Cardiac muscle cell (in vitro differentiated cells and primary cell): ENCODE results near the gene MCC. TPM values are rescaled to one million over a fixed set of nuclear protein-coding genes. Genes with fewer than 3 reads are reported as not detected.

ENCODE experiments used
- DNase-seq, 2 donors: peaks; one replicate each; pipeline versions ENCODE4 v3.0.0 to v3.0.0-alpha.2; 2010 to 2017; ENCODE audit warnings: low read depth in 1 of 2, low spot score in 1 of 2
- H3K27ac ChIP-seq: fragments of 200-600 bp; sonication (generic); 2 replicates; pipeline ENCODE4 v1.5.1; 2016
- H3K27me3 ChIP-seq: fragments of 200-600 bp; sonication (generic); 2 replicates; pipeline ENCODE4 v1.6.0; 2016; ENCODE audit warnings: control low read depth
- H3K36me3 ChIP-seq: fragments of 200-600 bp; sonication (generic); 2 replicates; pipeline ENCODE4 v1.5.1; 2016; ENCODE audit warnings: control low read depth
- H3K4me1 ChIP-seq: fragments of 200-600 bp; sonication (generic); 2 replicates; pipeline ENCODE4 v1.8.1; 2017; ENCODE audit warnings: low read depth, mild to moderate bottlenecking, mixed run types
- H3K4me3 ChIP-seq: fragments of 200-600 bp; sonication (generic); 2 replicates; pipeline ENCODE4 v1.5.1; 2016; ENCODE audit warnings: mild to moderate bottlenecking
- H3K9me3 ChIP-seq: fragments of 200-600 bp; sonication (generic); 2 replicates; pipeline ENCODE4 v1.5.1; 2017; ENCODE audit warnings: low read depth, mild to moderate bottlenecking, control low read depth
- CTCF ChIP-seq: IDR thresholded peaks from 2 replicates; pipeline ENCODE4 v1.5.1; 2012; ENCODE audit warnings: low read depth, mild to moderate bottlenecking, low read length
- polyA plus RNA-seq: library from polyadenylated mRNA; unstranded; fragments of >200 nt; fragmentation: Nextera tagmentation; extraction: Ambion mirVana; gene quantifications from 2 replicates; pipeline ENCODE4 v1.2.1, GENCODE V29; 2016
- total RNA-seq: library from RNA; depleted of rRNA; stranded (reverse); fragments of >200 nt; gene quantifications from 2 replicates; pipeline ENCODE4 v1.2.3, GENCODE V29; 2016

MCC gene
- total and polyA plus RNA-seq, 2 experiments from 2014 or later: 37.8 to 137 TPM

- Histone ChIP-seq H3K27ac (no peak overlapping the region), H3K4me3 (no peak overlapping the region), H3K27me3 (no peaks in the 10 kb centered on the region), H3K36me3 (no peaks in the 10 kb centered on the region), H3K4me1 (peaks cover 70% of the 10 kb centered on the region), H3K9me3 (no peaks in the 10 kb centered on the region)
- no peak for TF ChIP-seq CTCF
- DNase-seq: no peak
Observed at GRCh38 chr5:113170707-113171106, 317.5 kb downstream of the MCC start.

DNA sequence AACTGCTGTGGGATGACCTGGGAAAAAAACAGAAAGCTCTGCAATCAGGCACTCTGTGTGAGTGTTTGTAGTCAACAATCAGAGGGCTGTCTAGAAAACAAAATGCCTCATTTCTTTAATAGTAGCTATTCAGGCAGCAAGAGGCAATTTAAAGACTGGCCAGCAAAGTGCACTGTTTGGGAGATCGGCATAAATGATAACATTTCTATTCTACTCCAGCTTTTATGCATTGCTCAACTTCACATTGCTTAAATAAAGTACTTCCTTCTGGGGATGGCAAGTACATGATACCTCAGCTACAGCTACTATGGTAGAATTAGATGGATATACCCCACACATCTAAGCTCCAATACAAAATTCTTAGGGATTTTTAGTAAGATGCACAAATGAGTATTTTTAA is 318.5 kb downstream of the MCC start:
- Histone ChIP-seq H3K27ac (no peak overlapping the region), H3K4me1 (peaks cover 70% of the 10 kb centered on the region), H3K27me3 (no peaks in the 10 kb centered on the region), H3K9me3 (no peaks in the 10 kb centered on the region), H3K36me3 (no peaks in the 10 kb centered on the region), H3K4me3 (no peak overlapping the region)
- peak in 1 of 2 donors; percentile 46 for DNase-seq
- TF ChIP-seq CTCF: no peak

GRCh38 chr5:113167985-113168384 is 320.3 kb downstream of the MCC start:
- Histone ChIP-seq H3K36me3 (no peaks in the 10 kb centered on the region), H3K4me3 (no peak overlapping the region), H3K9me3 (no peaks in the 10 kb centered on the region), H3K4me1 (peaks cover 78% of the 10 kb centered on the region), H3K27ac (no peak overlapping the region), H3K27me3 (no peaks in the 10 kb centered on the region)
- TF ChIP-seq CTCF: no peak
- DNase-seq: no peak

DNA sequence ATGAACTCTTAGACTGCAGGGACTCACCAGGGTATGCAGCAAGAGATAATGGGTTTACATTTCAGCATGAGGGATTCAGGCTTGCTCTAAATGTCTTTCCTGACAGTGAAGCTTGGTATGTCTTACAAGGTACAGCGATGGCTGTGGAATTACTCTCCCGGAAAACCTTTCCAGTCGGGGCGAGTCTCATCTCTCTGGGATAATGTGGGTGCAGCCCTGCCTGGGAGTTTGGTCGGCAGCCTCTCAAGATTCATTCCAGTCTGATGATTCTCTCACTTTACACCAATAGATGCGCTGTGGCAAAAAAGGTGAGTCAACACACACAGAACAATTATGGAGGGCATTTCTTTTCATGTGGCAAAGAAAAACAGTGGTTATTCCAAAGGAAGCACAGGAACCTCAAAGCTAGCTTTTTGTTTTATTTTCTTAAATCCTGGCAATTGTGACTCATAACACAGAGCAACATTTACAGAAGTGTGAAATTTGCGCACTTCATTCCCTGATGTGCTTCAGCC is 321.3 kb downstream of the MCC start:
- Histone ChIP-seq H3K9me3 (no peaks in the 10 kb centered on the region), H3K27me3 (no peaks in the 10 kb centered on the region), H3K4me3 (no peak overlapping the region), H3K27ac (peak overlapping the region; percentile 14), H3K4me1 (peaks cover 77% of the 10 kb centered on the region), H3K36me3 (no peaks in the 10 kb centered on the region)
- DNase-seq: peak in 1 of 2 donors; percentile 57
- TF ChIP-seq CTCF: no peak

GRCh38 chr5:113166261-113166660 is 322.0 kb downstream of the MCC start:
- no peaks in the 10 kb centered on the region for H3K9me3 ChIP-seq
- peaks cover 77% of the 10 kb centered on the region for H3K4me1 ChIP-seq
- no peak for TF ChIP-seq CTCF
- no peaks in the 10 kb centered on the region for H3K27me3 ChIP-seq
- no peak overlapping the region for H3K4me3 ChIP-seq
- H3K27ac ChIP-seq: no peak overlapping the region
- no peaks in the 10 kb centered on the region for H3K36me3 ChIP-seq
- peak in 1 of 2 donors; percentile 74 for DNase-seq

GRCh38 chr5:113164021-113164420 is 324.2 kb downstream of the MCC start:
- Histone ChIP-seq H3K4me1 (peaks cover 71% of the 10 kb centered on the region), H3K4me3 (no peak overlapping the region)
- no peak for TF ChIP-seq CTCF

More at GRCh38 chr5:113164021-113164420, 324.2 kb downstream of the MCC start:
- no peaks in the 10 kb centered on the region for H3K9me3 ChIP-seq
- H3K27me3 ChIP-seq: no peaks in the 10 kb centered on the region
- H3K36me3 ChIP-seq: no peaks in the 10 kb centered on the region
- no peak overlapping the region for H3K27ac ChIP-seq
- no peak for DNase-seq
